Memory B cell (primary cell): ENCODE data around the gene PNRC2.
"Not testable (repeated sequence)": the region's sequence is repeated elsewhere in the genome, so short reads cannot be mapped to it uniquely, and the experiment has no call there.

Experiments used
- ATAC-seq: fragments of 150-1000 bp; cut with Tn5 transposase; 2 replicates; pipeline ENCODE4 v1.10.0; 2021; ENCODE audit warnings: low read depth, mild to moderate bottlenecking, moderate library complexity
- DNase-seq, 2 donors: peaks; one replicate each; pipeline ENCODE4 v3.0.0; 2022; ENCODE audit warnings: low spot score in 2 of 2
- H3K27ac Mint-ChIP-seq: one replicate; pipeline ENCODE4 v1.8.0; 2022; ENCODE audit warnings: mild to moderate bottlenecking, moderate library complexity, mixed read lengths
- H3K27me3 Mint-ChIP-seq: one replicate; pipeline ENCODE4 v1.8.0; 2022; ENCODE audit warnings: mixed read lengths
- H3K36me3 Mint-ChIP-seq: one replicate; pipeline ENCODE4 v1.8.0; 2022; ENCODE audit warnings: mild to moderate bottlenecking, mixed read lengths
- H3K4me1 Mint-ChIP-seq: one replicate; pipeline ENCODE4 v1.8.0; 2022; ENCODE audit warnings: mixed read lengths
- H3K4me3 Mint-ChIP-seq: one replicate; pipeline ENCODE4 v1.8.0; 2022; ENCODE audit warnings: mild to moderate bottlenecking, moderate library complexity, mixed read lengths
- H3K9me3 Mint-ChIP-seq: one replicate; pipeline ENCODE4 v1.8.0; 2022; ENCODE audit warnings: mixed read lengths

PNRC2 gene

DNA sequence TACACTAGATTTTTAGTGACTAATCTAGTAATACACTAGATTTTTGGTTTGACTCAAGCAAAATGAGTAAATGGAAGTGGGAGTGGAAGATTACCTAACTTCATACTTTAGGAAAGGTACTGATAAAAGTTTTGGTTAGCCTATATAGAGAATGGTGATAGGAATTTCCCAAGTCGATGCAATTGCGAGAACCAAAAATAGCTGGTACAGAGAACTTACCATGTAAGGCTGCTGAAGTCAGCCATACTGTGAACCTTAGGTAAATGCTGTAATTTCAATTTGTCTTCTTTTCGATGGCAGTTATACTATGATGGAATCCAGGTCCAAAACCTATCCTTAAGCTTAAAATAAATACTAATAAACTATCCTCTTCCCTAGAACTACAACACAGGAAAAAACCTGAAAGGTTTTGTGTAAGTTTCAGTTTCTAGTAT lies 4.6 kb downstream of the PNRC2 start:
- Mint-ChIP-seq H3K9me3 (no peaks in the 10 kb centered on the region), H3K27me3 (no peaks in the 10 kb centered on the region), H3K4me3 (no peak overlapping the region), H3K4me1 (peaks cover 16% of the 10 kb centered on the region), H3K36me3 (peaks cover 17% of the 10 kb centered on the region), H3K27ac (peak overlapping the region; percentile 75)
- ATAC-seq (no peak), DNase-seq (no peak)

DNA sequence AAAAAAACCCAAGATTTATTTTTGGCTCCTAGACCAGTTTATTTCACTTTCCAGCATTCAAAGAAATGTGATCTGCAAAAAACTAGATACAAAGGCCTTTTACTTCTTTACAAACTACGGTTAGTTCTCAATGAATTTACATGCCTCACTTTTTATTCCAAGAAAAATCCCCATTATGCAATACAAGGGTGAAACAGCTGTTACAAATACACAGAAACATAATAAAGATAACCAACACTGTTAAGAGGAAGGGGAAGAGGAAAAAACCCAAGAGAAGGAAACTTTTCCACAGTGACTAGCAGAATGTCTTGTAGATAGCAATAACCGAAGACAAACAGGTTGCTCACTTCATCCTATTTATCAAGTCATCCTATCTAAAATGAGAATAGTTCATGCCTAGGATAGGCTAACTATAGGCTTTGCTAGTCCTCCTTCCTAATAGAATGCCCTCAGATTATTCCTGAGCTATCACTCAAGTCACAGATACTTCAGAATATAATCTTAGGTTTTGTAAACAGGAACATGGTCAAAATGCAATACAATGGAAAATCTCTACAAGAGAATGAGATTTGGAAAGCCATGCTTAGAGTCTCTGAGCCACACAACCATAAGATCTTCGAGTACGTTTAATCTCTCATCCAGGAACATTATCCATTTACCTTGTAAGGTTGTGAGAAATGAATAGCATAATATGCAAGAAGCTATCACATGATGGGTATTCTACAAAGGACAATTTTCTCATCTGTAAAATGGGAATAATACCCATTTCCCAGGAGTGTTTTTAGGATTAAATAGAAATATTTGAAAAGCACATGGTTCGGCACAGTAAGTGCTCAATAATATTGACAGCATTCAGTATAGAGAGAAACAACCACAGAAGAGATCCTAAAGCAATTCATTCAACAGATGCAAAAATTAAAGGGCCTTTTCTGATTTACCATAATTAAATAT lies 5.4 kb downstream of the PNRC2 start:
- no peak for DNase-seq
- peak overlapping the region; percentile 75 for H3K27ac Mint-ChIP-seq
- H3K4me1 Mint-ChIP-seq = peaks cover 16% of the 10 kb centered on the region
- H3K4me3 Mint-ChIP-seq = no peak overlapping the region
- peaks cover 17% of the 10 kb centered on the region for H3K36me3 Mint-ChIP-seq
- no peak for ATAC-seq
- H3K9me3 Mint-ChIP-seq = no peaks in the 10 kb centered on the region
- H3K27me3 Mint-ChIP-seq = no peaks in the 10 kb centered on the region

DNA sequence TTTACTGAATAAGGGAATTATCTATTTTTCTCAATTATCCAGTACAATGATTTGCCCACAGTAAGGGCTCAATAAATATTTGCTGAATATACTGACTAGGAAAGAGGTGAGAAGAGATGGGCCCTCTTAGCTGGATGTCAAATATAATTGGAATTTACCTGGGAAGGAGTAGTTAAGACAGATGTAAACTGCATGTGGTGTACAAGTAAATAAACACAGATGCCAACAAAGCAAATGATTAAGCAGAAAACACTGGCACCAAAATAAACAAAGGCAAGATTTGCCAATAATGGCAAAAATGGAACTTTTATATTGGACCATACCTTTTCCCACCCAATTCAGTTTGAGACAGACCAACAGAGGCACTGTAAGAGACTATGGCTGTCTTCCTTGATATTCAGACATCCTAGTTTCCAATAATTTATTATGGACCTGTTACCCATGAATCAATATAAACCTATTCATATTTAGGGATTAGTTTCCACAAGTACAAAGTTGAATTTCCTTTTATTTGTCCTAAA lies 7.4 kb downstream of the PNRC2 start:
- Mint-ChIP-seq H3K27ac (no peak overlapping the region), H3K4me3 (no peak overlapping the region), H3K27me3 (no peaks in the 10 kb centered on the region), H3K9me3 (no peaks in the 10 kb centered on the region), H3K36me3 (peaks cover 14% of the 10 kb centered on the region), H3K4me1 (peaks cover 14% of the 10 kb centered on the region)
- DNase-seq = no peak
- no peak for ATAC-seq

DNA sequence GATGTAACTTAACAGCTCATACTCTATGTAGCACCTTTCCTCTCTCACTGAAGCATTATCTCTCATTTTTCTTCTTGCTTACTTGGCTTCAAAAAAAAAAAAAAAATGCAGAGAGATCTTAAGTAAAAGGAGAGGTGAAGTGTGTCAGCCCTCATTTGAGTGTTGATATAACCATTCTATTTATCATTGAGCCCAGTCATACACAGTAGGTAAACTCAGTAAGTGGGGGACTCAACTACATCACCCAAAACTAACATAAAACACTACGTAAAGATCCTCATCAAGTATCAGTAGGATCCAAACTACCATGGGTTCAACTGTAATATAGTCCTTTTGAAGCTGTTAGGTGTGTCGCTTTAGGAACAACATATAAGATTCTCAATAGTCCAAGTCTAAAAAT lies 8.2 kb downstream of the PNRC2 start:
- H3K27ac Mint-ChIP-seq = peak overlapping the region; percentile 24
- no peaks in the 10 kb centered on the region for H3K9me3 Mint-ChIP-seq

DNA sequence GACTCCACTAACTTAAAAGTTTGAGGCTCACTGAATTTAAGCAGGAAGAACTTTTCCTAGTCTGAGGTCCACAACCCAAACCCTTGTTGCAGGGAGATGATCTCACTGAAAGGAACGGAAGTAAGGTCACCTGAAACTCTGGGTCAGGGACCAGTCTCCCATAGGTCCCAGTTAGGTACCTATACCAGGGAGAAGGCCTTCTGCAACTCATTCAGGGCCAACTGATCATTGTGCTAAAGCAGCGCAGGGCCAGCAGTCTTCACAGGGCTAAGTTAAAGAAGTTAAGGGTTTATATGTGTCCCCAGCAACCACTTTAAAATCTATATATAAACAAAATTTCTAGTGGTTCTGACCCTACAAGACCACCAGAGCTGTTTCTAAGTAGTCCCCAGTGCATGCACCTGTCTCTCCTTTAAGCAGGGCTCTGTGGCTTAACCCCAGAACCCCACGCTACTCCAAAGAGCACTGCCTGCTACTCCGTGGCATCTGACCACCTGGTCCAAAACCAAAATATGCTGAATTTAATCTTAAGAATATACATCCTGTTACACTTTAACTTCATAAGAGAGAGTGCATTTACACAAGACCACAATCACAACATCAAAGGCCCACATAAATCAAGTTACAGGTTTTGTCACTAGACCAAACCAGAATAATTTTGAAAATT lies 17.7 kb downstream of the PNRC2 start:
- Mint-ChIP-seq H3K27me3 (no peaks in the 10 kb centered on the region), H3K36me3 (peaks cover 12% of the 10 kb centered on the region), H3K4me3 (peak overlapping the region; percentile 29), H3K9me3 (no peaks in the 10 kb centered on the region), H3K4me1 (peaks cover 39% of the 10 kb centered on the region), H3K27ac (peak overlapping the region; percentile 70)
- DNase-seq (no peak), ATAC-seq (no peak)

More for the DNA sequence above, 8.2 kb downstream of the PNRC2 start:
- Mint-ChIP-seq H3K4me3 (no peak overlapping the region), H3K36me3 (peaks cover 14% of the 10 kb centered on the region), H3K27me3 (no peaks in the 10 kb centered on the region), H3K4me1 (peaks cover 14% of the 10 kb centered on the region)
- no peak for DNase-seq
- no peak for ATAC-seq

- Mint-ChIP-seq H3K36me3 (peaks cover 12% of the 10 kb centered on the region), H3K27ac (peak overlapping the region; percentile 70), H3K27me3 (no peaks in the 10 kb centered on the region), H3K9me3 (no peaks in the 10 kb centered on the region), H3K4me3 (peak overlapping the region; percentile 46), H3K4me1 (peaks cover 39% of the 10 kb centered on the region)
- DNase-seq (no peak), ATAC-seq (no peak)
Measured at GRCh38 chr1:23977854-23978191, 18.2 kb downstream of the PNRC2 start.

DNA sequence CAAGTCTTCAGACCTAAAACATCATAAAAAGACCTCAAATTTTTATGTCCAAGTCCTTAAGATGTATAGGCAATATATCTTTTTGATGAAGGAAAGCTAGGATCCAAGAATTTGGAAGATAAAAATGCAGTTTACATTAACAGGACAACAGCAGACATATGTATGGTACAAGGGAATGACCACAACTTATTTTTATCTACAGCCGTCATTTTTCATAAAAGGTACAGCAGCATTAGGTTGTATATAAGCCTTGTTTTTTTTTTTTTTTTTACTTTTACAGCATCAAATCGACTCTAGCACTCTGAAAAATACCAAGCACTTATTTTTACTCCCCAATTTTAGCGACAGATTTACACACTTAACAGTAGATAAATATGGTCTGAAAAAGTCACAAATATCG lies 19.2 kb downstream of the PNRC2 start:
- Mint-ChIP-seq H3K9me3 (no peaks in the 10 kb centered on the region), H3K36me3 (peaks cover 12% of the 10 kb centered on the region), H3K4me3 (peak overlapping the region; percentile 90), H3K27me3 (no peaks in the 10 kb centered on the region), H3K27ac (peak overlapping the region; percentile 95), H3K4me1 (peaks cover 39% of the 10 kb centered on the region)
- no peak for ATAC-seq
- no peak for DNase-seq

- Mint-ChIP-seq H3K27ac (peak overlapping the region; percentile 95), H3K27me3 (no peaks in the 10 kb centered on the region), H3K9me3 (no peaks in the 10 kb centered on the region), H3K4me1 (peaks cover 35% of the 10 kb centered on the region), H3K36me3 (peaks cover 9% of the 10 kb centered on the region), H3K4me3 (peak overlapping the region; percentile 90)
- ATAC-seq (no peak), DNase-seq (no peak)
Measured at GRCh38 chr1:23979387-23979880, 19.8 kb downstream of the PNRC2 start.

DNA sequence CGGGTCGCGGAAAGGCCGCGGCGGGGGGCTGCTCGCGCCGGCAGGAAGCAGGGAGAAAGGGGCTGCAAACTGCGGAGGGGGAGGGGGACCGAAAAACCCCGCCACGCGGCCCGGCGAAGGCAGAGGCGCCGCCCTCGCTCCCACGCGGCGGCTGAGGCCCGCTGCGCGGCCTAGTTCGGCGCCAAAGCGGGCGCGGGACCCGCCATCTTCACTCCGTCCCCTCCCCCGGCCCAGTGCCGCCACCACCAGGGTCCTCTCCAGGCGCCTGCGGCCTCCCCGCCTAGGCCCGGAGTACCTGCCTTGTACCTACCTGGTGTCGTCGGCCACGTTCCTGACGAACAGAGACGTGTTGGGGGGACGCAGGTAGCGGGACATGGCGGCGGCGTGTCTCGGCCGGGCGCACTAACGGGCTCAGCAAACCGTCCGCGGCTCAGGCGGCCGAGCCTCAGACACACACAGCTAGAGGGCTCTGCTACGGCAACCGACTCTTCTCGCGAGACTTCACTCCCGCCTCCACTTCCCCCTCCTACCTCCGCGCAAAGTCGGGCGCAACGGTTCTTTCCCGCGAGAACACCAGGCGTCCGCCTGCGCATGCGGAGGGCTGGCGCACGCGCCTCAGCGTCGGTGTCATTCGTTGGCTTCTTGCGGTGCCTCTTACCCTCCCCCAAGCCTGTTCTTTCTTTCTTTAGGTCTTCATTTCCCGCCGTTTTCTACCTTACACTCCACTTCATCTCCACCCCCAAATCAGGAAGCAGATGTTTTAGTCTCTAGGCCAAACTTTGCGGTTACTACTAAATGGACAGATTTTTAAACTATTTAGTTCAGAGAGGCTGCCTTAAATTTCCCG lies 20.5 kb downstream of the PNRC2 start, which contains the start of gene SRSF10:
SRSF10 (minus strand) TSS at position 447 of the 847 bp plus-strand sequence; CDS start at position 375, 72 bp downstream.
- Mint-ChIP-seq H3K4me1 (peaks cover 30% of the 10 kb centered on the region), H3K27ac (peak within 1 kb of the TSS; percentile 95), H3K27me3 (no peaks in the 10 kb centered on the region), H3K36me3 (peaks cover 3% of the 10 kb centered on the region), H3K9me3 (no peaks in the 10 kb centered on the region), H3K4me3 (peak within 1 kb of the TSS; percentile 90)
- ATAC-seq = peak; percentile 91
- peak; percentile 89 to 96 for DNase-seq

GRCh38 chr1:23980728-23981070 lies 21.1 kb downstream of the PNRC2 start:
- ATAC-seq = peak; percentile 9
- DNase-seq = peak in 1 of 2 donors; percentile 25
- H3K27ac Mint-ChIP-seq = peak overlapping the region; percentile 95
- peaks cover 3% of the 10 kb centered on the region for H3K36me3 Mint-ChIP-seq
- H3K4me1 Mint-ChIP-seq = peaks cover 27% of the 10 kb centered on the region
- peak overlapping the region; percentile 90 for H3K4me3 Mint-ChIP-seq
- H3K9me3 Mint-ChIP-seq = no peaks in the 10 kb centered on the region
- no peaks in the 10 kb centered on the region for H3K27me3 Mint-ChIP-seq

DNA sequence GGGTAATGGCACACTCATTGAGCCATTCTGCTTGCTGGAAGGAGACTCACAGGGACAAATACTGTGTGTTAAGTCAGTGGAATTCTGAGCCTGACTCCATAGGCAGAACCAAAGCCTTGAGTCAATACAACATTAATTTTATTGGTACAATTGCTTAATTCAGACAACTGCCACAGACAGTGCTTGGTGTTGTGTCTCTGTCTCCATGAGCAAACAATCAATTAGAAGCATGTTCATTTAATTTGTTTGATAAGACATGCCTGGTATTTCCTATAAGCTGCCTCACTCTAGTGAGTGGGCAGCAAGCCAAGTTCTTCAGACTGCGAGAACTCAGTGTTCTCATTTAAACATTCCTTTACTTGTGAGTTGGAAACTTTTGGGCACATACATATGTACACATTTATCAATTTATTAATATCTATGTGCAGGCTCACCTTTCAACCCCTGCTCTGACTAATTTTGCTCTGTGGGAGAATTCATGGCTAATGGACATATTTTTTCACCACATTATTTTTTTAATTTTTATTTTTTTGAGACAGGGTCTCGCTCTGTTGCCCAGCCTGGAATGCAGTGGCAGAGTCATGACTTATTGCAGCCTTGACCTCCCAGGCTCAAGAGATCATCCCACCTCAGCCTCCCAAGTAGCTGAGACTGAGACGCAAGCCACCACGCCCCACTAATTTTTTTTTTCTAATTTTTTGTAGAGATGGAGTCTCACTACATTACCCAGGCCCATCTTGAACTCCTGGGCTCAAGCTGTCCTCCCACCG lies 25.0 kb downstream of the PNRC2 start:
- Mint-ChIP-seq H3K4me1 (peaks cover 5% of the 10 kb centered on the region), H3K27me3 (no peaks in the 10 kb centered on the region), H3K4me3 (no peak overlapping the region), H3K36me3 (no peaks in the 10 kb centered on the region), H3K9me3 (no peaks in the 10 kb centered on the region), H3K27ac (no peak overlapping the region)
- DNase-seq (no peak), ATAC-seq (no peak)

DNA sequence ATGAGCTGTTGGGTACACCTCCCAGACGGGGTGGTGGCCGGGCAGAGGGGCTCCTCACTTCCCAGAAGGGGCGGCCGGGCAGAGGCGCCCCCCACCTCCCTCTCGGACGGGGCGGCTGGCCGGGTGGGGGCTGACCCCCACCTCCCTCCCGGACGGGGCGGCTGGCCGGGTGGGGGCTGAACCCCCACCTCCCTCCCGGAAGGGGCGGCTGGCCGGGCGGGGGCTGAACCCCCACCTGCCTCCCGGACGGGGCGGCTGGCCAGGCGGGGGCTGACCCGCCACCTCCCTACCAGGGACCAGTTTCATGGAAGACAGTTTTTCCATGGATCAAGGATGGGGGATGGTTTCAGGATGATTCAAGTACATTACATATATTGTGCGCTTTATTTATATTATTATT lies 27.4 kb downstream of the PNRC2 start:
- H3K36me3 Mint-ChIP-seq, DNase-seq, ATAC-seq, H3K4me1 Mint-ChIP-seq, H3K4me3 Mint-ChIP-seq, H3K27ac Mint-ChIP-seq, H3K9me3 Mint-ChIP-seq, H3K27me3 Mint-ChIP-seq: not testable (repeated sequence)

- no peak overlapping the region for H3K4me3 Mint-ChIP-seq
- no peak overlapping the region for H3K27ac Mint-ChIP-seq
- no peak for DNase-seq
Measured at GRCh38 chr1:23989263-23989662, 29.6 kb downstream of the PNRC2 start.

More at GRCh38 chr1:23989263-23989662, 29.6 kb downstream of the PNRC2 start:
- H3K4me1 Mint-ChIP-seq = peaks cover 3% of the 10 kb centered on the region
- no peaks in the 10 kb centered on the region for H3K36me3 Mint-ChIP-seq
- no peaks in the 10 kb centered on the region for H3K27me3 Mint-ChIP-seq
- ATAC-seq = no peak
- H3K9me3 Mint-ChIP-seq = no peaks in the 10 kb centered on the region
